Stimulated activated CD4-positive, alpha-beta T cell treated with anti-CD3 and anti-CD28 coated beads, Interleukin-12 subunit alpha, Interleukin-12 subunit beta, amount 100 ng/mL, for 48 hours (primary cell): ENCODE measurements around the gene NPM3.

Source experiments
- DNase-seq, 3 donors: peaks; one replicate each; pipeline ENCODE4 v3.0.0-alpha.2; 2020; ENCODE audit warnings: low read depth in 2 of 3, low spot score in 1 of 3

NPM3 gene

GRCh38 chr10:101760510-101760909 lies 22.7 kb downstream of the NPM3 start:
- DNase-seq: no peak

- DNase-seq: no peak
Observed at GRCh38 chr10:101759309-101760247, 23.7 kb downstream of the NPM3 start.

- DNase-seq: no peak
Observed at GRCh38 chr10:101758858-101759257, 24.4 kb downstream of the NPM3 start.

GRCh38 chr10:101752241-101752640 lies 31.0 kb downstream of the NPM3 start:
- no peak for DNase-seq

- no peak for DNase-seq
Observed at GRCh38 chr10:101749047-101750016, 33.9 kb downstream of the NPM3 start.

- DNase-seq: no peak
Observed at GRCh38 chr10:101748496-101748895, 34.8 kb downstream of the NPM3 start.

- DNase-seq: no peak
Observed at GRCh38 chr10:101745074-101745696, 38.1 kb downstream of the NPM3 start.

- no peak for DNase-seq
Observed at GRCh38 chr10:101744267-101744666, 39.0 kb downstream of the NPM3 start.

- no peak for DNase-seq
Observed at GRCh38 chr10:101741938-101742337, 41.3 kb downstream of the NPM3 start.

- no peak for DNase-seq
Observed at GRCh38 chr10:101736666-101737065, 46.6 kb downstream of the NPM3 start.

- DNase-seq: no peak
Observed at GRCh38 chr10:101732096-101732495, 51.1 kb downstream of the NPM3 start.
